ENCODE data around the gene SGCE.
A peak's percentile ranks its signal among the peaks of the same experiment; 100 is the strongest.

SGCE gene

DNA sequence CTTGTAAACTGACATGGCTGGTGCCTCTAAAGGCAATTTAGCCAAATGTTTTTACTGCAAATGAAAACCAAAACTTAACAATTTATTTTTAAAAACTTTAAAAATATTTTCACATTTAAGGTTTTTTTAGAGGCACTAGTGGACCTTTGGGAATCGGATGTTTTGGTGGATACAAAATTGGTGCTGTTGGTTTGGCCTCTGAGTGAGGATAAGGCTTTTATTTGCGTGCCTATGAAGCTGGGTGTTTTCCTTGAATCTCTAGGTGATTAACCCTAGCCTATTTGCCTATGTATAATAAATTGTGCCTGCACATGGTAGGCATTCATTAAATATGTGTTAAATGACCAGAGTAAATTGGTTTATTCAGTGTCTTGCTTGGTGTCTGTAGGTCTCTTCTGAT is 2.9 kb upstream of the SGCE start:
- DNase-seq: no peak

GRCh38 chr7:94657771-94658693 is 2.1 kb upstream of the SGCE start:
- peak; percentile 93 for DNase-seq

GRCh38 chr7:94656925-94657731 is 1.2 kb upstream of the SGCE start:
- peak; percentile 10 for DNase-seq

DNA sequence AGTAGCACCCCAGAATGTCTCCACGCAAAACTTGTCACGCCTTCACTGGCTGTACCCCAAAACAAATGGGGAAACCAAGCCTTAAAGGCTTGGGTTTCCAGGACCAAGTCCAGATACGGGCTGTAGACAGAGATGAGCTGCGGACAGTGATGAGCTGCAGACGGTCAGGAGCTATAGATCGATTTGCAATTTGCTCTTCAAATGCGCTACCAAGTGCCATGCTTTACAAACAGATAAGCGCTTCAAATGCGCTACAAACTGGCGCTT is 658 bp upstream of the SGCE start:
- DNase-seq: no peak

GRCh38 chr7:94655126-94655847 is 646 bp downstream of the SGCE start:
- no peak for DNase-seq

DNA sequence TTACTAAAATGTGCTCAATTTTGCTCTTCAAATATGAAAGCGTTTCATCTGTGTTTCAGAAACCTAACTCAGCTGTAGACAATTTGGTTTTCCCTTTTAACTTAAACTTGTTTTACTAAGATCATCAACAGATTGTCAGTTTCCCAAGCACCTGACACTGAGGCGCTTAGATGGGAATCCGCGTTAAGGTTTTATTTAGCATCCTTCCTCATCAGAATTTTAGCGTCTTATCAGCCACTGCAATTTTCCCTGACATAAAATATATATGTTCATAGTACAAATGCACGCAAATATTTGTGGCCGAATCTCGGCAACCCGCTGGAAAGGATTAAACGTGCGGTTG is 1.2 kb downstream of the SGCE start:
- no peak for DNase-seq

- DNase-seq: no peak
Observed at GRCh38 chr7:94650147-94651051, 5.5 kb downstream of the SGCE start.

- no peak for DNase-seq
Observed at GRCh38 chr7:94649450-94649849, 6.5 kb downstream of the SGCE start.

GRCh38 chr7:94648731-94649130 is 7.2 kb downstream of the SGCE start:
- DNase-seq: no peak

GRCh38 chr7:94647295-94647694 is 8.6 kb downstream of the SGCE start:
- DNase-seq: no peak

DNA sequence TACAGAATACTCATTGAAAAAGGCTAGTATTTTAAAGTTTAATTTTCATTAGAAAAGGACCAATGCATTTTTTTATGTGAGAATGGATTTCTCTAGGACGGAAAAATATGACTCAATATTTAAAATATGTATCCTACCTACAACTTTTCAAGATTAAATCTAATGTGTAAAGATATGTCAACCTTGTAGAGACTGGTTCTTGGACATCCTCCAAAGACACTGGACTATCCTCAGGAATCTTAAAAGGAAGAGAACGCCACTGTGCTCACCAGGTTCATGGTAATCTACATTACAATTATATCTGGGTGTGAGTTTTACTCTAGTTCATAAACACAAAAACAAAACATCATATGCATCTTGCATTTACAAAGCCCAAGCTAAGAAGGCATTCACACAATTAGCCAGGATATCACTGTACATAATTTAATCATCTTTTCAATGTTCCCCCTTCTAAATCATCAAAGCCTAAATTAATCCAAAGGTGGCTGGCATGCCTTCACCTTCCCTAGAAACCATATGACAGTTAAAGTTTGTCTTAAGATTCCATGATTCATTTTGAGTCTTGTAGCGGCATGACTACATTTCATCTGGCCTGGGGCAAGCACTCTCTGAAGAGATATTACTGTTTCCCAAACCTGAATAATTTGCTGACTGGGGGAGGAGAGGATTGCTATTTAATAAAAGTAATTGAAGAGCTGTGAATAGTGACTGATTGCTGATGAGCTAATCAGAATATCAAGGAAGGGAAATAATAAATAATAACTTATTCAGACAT is 12.0 kb downstream of the SGCE start:
- no peak for DNase-seq

DNA sequence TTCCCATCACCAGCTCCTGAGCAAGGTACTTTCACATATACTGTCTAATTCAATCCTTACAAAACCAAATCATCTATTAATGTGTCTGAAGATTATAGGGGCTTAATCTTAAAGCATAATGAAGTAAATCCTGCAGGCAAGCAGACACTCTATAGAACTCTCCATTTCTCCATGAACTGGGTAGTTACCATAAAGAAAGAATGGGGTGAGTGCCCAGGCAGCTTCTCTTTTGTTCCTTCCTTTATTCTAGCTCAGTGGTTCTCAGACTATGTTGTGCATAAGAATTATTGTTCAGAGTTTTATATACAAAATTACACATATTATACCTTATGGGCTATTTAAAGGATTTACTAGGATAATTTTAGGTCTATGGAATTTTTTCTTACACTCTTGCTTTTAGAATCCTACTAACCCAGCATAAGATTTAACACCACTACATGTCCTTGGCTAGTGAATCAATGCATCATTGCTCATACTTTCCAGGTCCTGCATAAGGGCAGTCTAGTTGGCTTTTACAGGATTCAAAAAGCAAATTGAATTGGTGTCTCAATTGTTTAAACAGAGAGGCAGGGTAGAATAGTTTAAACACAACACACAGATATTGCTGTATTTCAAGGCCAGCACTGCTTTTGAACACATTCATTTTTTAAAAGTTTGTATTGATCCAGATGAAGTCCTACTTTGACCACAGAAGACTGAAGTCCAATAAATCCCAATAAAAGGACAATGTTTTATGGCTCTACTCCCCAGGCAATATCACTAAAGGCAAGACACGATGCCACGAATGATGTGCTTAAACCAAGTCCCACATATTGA is 12.9 kb downstream of the SGCE start:
- DNase-seq: no peak

DNA sequence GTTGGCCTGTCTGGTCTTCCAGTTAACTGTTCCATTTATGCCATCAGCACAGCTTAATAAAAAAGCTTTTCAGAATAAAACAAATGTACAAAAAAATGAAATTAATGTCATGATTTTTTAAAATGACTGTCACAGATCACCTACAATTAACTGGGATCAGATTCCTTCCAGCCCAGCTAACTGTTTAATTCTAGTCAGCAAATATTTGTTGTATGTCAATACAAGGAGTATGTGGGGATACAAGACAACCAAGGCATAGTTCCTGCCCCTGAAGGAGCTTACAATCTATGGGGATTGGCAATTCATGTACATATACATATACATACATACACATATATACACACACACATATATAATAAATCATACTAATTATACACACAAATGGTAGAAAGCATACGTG is 16.5 kb downstream of the SGCE start:
- no peak for DNase-seq

- no peak for DNase-seq
Observed at GRCh38 chr7:94635687-94636086, 20.2 kb downstream of the SGCE start.

DNA sequence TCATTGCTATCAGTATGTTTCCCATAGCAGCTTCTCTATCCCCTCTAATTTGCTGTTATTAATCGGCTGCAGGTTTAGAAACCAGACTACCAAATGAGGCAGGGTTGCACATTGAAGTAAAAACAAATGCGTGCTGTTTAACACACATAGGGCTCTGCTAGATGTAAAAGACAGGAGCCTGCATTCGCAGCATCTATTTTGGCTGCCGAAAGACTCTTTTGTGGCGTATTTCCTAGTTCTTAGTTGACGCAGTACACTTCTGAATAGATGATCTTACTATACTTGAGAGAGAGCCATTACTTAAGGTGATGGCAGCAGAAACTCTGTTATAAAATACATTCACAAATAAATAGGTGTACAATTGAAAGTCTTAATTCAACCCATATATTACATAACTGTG is 21.4 kb downstream of the SGCE start:
- DNase-seq: no peak

DNA sequence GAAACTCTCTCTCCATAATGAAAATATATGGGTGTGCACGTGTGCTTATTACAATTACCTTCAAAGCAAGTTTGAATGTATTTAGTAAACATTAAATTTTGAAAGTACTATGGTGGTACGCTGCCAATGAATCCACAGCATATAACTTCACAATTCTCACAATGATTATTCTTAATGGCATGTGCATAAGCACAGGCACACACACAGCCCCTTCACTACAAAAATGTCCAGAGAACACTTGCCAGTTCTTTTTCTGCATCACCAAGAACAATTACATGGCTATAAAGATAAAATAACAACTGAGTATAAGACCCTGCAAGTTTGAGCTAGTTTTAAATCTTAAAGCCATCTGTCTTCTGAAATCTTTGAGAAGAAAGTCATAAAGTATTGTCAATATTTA is 22.2 kb downstream of the SGCE start:
- DNase-seq: no peak

GRCh38 chr7:94633014-94633341 is 23.0 kb downstream of the SGCE start:
- DNase-seq: no peak

DNA sequence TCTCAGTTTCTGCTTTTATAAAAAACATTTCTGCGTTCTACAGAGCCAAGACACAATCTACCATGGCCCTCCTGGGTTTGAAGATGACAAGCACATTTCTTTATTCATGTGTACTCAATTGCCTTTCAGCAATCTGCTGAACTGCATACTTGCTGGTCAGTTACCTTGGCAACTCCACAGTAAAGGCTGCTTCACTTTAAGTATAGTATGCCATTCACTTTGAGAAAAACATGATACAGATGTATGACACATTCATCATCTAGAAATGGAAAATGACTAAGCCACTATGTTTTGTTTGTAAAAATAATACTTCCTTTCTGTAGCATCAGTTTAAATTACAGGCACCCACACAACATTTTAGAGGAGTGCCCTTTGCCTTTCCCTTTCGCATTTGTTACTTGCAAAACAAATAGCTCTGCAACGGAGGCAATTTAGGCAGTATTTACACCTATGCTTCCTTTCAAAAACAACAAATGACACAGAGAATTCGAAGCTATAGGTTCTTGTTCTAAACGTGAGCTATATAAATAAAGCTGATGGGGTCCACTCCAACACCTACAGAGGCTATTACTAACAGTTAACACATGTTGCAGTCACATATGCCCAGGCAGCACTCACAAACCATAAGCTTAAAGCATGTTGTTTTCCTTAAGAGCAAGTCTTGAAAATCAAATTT is 23.5 kb downstream of the SGCE start:
- DNase-seq: no peak

GRCh38 chr7:94630855-94631254 is 25.1 kb downstream of the SGCE start:
- no peak for DNase-seq

DNA sequence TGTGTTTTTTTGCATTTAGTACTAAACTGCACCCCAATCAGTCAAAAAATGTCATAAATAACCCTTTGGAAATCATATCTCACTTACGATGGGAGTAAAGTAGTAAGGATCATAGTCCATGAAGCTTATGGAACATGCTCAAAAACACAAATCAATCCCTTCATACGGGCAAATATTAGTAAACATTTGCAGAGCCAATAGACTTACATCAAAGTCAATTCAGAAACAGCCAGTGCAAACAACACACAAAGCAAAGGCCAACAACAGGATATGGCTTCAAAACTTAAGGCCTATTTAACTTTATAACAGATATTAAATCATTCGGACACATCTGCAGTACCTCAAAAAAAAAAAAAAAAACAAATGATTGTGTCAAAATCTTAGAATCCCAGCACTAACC is 32.1 kb downstream of the SGCE start:
- no peak for DNase-seq

DNA sequence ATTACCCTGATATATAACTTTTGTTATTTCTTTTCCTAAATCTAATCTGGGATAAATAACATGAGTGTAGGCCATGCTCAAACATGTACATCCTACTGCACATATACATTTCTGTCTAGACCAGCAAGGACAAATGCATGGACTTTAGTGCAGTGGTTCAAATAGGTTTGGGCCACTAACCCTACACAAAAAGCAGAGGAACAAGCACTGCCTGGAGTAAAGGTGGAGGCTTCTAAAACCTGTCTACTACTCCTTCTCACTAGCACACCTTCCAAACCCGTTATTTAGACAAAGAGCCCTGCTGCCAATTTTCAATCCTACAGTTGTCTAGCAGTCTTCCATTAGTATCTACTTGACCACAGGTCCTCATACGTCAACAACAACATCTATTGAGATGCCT is 34.8 kb downstream of the SGCE start:
- DNase-seq: no peak

Measured in stimulated activated CD4-positive, alpha-beta T cell treated with anti-CD3 and anti-CD28 coated beads, Interleukin-4, amount 100 ng/mL, for 24 hours (primary cell).